ENCODE results near the gene ENTHD1.

ENTHD1 gene

GRCh38 chr22:39716534-39716933 lies 177.0 kb downstream of the ENTHD1 start:
- no peak for DNase-seq (ENCODE audit: low read depth, low spot score)

GRCh38 chr22:39715778-39716495 lies 177.6 kb downstream of the ENTHD1 start:
- no peak for DNase-seq (ENCODE audit: low read depth, low spot score)

- no peak for DNase-seq (ENCODE audit: low read depth, low spot score)
Measured at GRCh38 chr22:39714321-39714720, 179.2 kb downstream of the ENTHD1 start.

- DNase-seq (ENCODE audit: low read depth, low spot score): no peak
Measured at GRCh38 chr22:39713799-39714290, 179.7 kb downstream of the ENTHD1 start.

- DNase-seq (ENCODE audit: low read depth, low spot score): no peak
Measured at GRCh38 chr22:39712751-39713525, 180.6 kb downstream of the ENTHD1 start.

- DNase-seq (ENCODE audit: low read depth, low spot score): no peak
Measured at GRCh38 chr22:39712081-39712480, 181.5 kb downstream of the ENTHD1 start.

GRCh38 chr22:39710380-39711150 lies 183.0 kb downstream of the ENTHD1 start:
- no peak for DNase-seq (ENCODE audit: low read depth, low spot score)

- DNase-seq (ENCODE audit: low read depth, low spot score): no peak
Measured at GRCh38 chr22:39707816-39708215, 185.7 kb downstream of the ENTHD1 start.

GRCh38 chr22:39707351-39707750 lies 186.2 kb downstream of the ENTHD1 start:
- DNase-seq (ENCODE audit: low read depth, low spot score): no peak

GRCh38 chr22:39706376-39707140 lies 187.0 kb downstream of the ENTHD1 start:
- DNase-seq (ENCODE audit: low read depth, low spot score): no peak

- DNase-seq (ENCODE audit: low read depth, low spot score): no peak
Measured at GRCh38 chr22:39705386-39705785, 188.2 kb downstream of the ENTHD1 start.

- no peak for DNase-seq (ENCODE audit: low read depth, low spot score)
Measured at GRCh38 chr22:39703928-39704639, 189.5 kb downstream of the ENTHD1 start.

GRCh38 chr22:39703091-39703490 lies 190.5 kb downstream of the ENTHD1 start:
- DNase-seq (ENCODE audit: low read depth, low spot score): no peak

- DNase-seq (ENCODE audit: low read depth, low spot score): no peak
Measured at GRCh38 chr22:39700565-39700964, 193.0 kb downstream of the ENTHD1 start.

GRCh38 chr22:39699631-39700360 lies 193.8 kb downstream of the ENTHD1 start:
- no peak for DNase-seq (ENCODE audit: low read depth, low spot score)

GRCh38 chr22:39697790-39698430 lies 195.7 kb downstream of the ENTHD1 start:
- DNase-seq (ENCODE audit: low read depth, low spot score): no peak

- DNase-seq (ENCODE audit: low read depth, low spot score): no peak
Measured at GRCh38 chr22:39693943-39694500, 199.5 kb downstream of the ENTHD1 start.
